ENCODE measurements around the gene ITPR2. TPM values are rescaled to one million over a fixed set of nuclear protein-coding genes. Genes with fewer than 3 reads are reported as not detected.

Gene ITPR2
- total and polyA plus RNA-seq, 2 donors = 8.8 to 34.0 TPM

DNA sequence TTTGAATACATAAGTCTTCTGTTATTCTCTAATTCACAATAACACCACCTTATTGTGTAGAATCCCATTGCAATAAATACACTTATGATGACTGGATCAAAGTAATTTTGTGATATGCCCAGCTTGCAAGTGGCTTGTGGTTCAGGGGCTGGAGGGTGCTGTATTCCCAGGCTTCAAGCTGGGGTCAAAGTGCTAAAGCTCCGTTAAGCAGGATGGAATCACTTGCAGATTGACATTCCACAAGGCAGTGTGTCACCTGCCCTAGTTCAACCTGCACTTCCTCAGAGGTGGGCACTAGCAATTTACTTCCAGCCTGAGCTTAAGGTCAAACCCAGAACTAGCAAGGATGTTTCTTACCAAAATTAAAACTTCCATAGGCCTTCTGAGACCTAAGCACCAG lies 471.0 kb downstream of the ITPR2 start:
- Histone ChIP-seq H3K4me1 (ENCODE audit: control insufficient read depth in 2 of 2, insufficient read depth in 2 of 2, low read length in 2 of 2) (no peaks in the 10 kb centered on the region), H3K9me3 (ENCODE audit: control insufficient read depth in 2 of 2, insufficient read depth in 1 of 2, low read length in 1 of 2) (no peaks in the 10 kb centered on the region), H3K36me3 (ENCODE audit: control insufficient read depth in 2 of 2, insufficient read depth in 2 of 2, low read length in 1 of 2) (peaks cover 5 to 15% of the 10 kb centered on the region in 2 donors), H3K27me3 (ENCODE audit: control insufficient read depth in 2 of 2, insufficient read depth in 1 of 2, low read length in 1 of 2) (no peaks in the 10 kb centered on the region), H3K4me3 (ENCODE audit: low read length in 2 of 2) (no peak overlapping the region), H3K27ac (ENCODE audit: low read depth in 1 of 2, low read length in 1 of 2) (no peak overlapping the region)
- no peak for DNase-seq (ENCODE audit: low read depth in 6 of 9, low spot score in 9 of 9)
- 96% methylated on average over 1 of the region's 1 CpG for WGBS

DNA sequence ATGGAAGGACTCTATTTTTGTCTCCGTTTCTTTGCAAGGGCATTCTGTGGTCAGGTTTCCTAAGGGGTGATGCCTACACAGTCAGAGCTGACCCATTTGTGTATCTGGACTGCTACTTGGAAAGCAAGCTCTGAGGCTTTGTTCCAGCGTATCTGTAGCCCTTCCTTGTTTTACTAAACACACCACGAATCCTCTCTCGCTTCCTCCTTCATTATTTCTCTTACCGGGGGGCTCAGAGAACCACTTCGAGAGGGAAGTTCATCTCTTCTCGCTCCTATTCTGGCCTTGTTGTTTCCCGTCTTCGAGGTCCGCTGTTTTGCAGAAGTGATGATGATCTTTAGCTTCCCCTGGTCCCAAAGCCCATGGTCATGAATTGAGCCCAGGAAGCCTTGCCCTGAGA lies 472.9 kb downstream of the ITPR2 start:
- no peaks in the 10 kb centered on the region for H3K27me3 ChIP-seq (ENCODE audit: control insufficient read depth in 2 of 2, insufficient read depth in 1 of 2, low read length in 1 of 2)
- H3K4me3 ChIP-seq (ENCODE audit: low read length in 2 of 2) = no peak overlapping the region
- H3K36me3 ChIP-seq (ENCODE audit: control insufficient read depth in 2 of 2, insufficient read depth in 2 of 2, low read length in 1 of 2) = peaks cover 8% of the 10 kb centered on the region in 2 donors
- no peaks in the 10 kb centered on the region for H3K4me1 ChIP-seq (ENCODE audit: control insufficient read depth in 2 of 2, insufficient read depth in 2 of 2, low read length in 2 of 2)
- 94% methylated on average over 10 of the region's 10 CpGs for WGBS
- no peak overlapping the region for H3K27ac ChIP-seq (ENCODE audit: low read depth in 1 of 2, low read length in 1 of 2)
- no peaks in the 10 kb centered on the region for H3K9me3 ChIP-seq (ENCODE audit: control insufficient read depth in 2 of 2, insufficient read depth in 1 of 2, low read length in 1 of 2)
- no peak for DNase-seq (ENCODE audit: low read depth in 6 of 9, low spot score in 9 of 9)

DNA sequence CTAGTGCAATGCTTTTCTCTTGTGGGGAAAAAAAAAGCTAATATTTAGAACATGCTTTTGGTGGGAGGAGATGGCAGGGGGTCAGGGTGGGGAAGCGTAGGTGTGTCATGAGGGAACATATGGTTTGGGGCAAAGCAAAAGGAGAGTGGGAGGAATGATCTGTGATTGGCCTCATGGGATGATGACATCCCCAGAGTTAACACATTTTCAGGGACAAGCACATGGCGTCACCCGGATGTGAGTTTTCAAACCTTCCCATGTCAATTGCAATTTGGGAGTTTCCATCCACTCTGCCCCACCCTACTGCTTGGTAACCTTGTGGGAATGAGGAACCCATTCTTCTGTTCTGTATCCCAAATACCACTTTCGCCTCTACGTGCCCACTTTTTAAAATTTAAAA lies 473.4 kb downstream of the ITPR2 start:
- no peak overlapping the region for H3K4me3 ChIP-seq (ENCODE audit: low read length in 2 of 2)
- no peak overlapping the region for H3K27ac ChIP-seq (ENCODE audit: low read depth in 1 of 2, low read length in 1 of 2)
- peaks cover 4 to 8% of the 10 kb centered on the region in 2 donors for H3K36me3 ChIP-seq (ENCODE audit: control insufficient read depth in 2 of 2, insufficient read depth in 2 of 2, low read length in 1 of 2)
- H3K27me3 ChIP-seq (ENCODE audit: control insufficient read depth in 2 of 2, insufficient read depth in 1 of 2, low read length in 1 of 2) = no peaks in the 10 kb centered on the region
- DNase-seq (ENCODE audit: low read depth in 6 of 9, low spot score in 9 of 9) = no peak
- no peaks in the 10 kb centered on the region for H3K4me1 ChIP-seq (ENCODE audit: control insufficient read depth in 2 of 2, insufficient read depth in 2 of 2, low read length in 2 of 2)
- H3K9me3 ChIP-seq (ENCODE audit: control insufficient read depth in 2 of 2, insufficient read depth in 1 of 2, low read length in 1 of 2) = no peaks in the 10 kb centered on the region
- WGBS = 97% methylated on average over 5 of the region's 5 CpGs

GRCh38 chr12:26358651-26359050 lies 474.3 kb downstream of the ITPR2 start:
- no peaks in the 10 kb centered on the region for H3K4me1 ChIP-seq (ENCODE audit: control insufficient read depth in 2 of 2, insufficient read depth in 2 of 2, low read length in 2 of 2)
- no peaks in the 10 kb centered on the region for H3K27me3 ChIP-seq (ENCODE audit: control insufficient read depth in 2 of 2, insufficient read depth in 1 of 2, low read length in 1 of 2)
- H3K4me3 ChIP-seq (ENCODE audit: low read length in 2 of 2) = no peak overlapping the region
- peaks cover 0 to 8% of the 10 kb centered on the region in 2 donors for H3K36me3 ChIP-seq (ENCODE audit: control insufficient read depth in 2 of 2, insufficient read depth in 2 of 2, low read length in 1 of 2)
- no peaks in the 10 kb centered on the region for H3K9me3 ChIP-seq (ENCODE audit: control insufficient read depth in 2 of 2, insufficient read depth in 1 of 2, low read length in 1 of 2)
- H3K27ac ChIP-seq (ENCODE audit: low read depth in 1 of 2, low read length in 1 of 2) = no peak overlapping the region
- no peak for DNase-seq (ENCODE audit: low read depth in 6 of 9, low spot score in 9 of 9)

GRCh38 chr12:26347300-26347699 lies 485.7 kb downstream of the ITPR2 start:
- Histone ChIP-seq H3K9me3 (ENCODE audit: control insufficient read depth in 2 of 2, insufficient read depth in 1 of 2, low read length in 1 of 2) (no peaks in the 10 kb centered on the region), H3K36me3 (ENCODE audit: control insufficient read depth in 2 of 2, insufficient read depth in 2 of 2, low read length in 1 of 2) (peaks cover 1 to 11% of the 10 kb centered on the region in 2 donors), H3K27ac (ENCODE audit: low read depth in 1 of 2, low read length in 1 of 2) (no peak overlapping the region), H3K27me3 (ENCODE audit: control insufficient read depth in 2 of 2, insufficient read depth in 1 of 2, low read length in 1 of 2) (no peaks in the 10 kb centered on the region), H3K4me1 (ENCODE audit: control insufficient read depth in 2 of 2, insufficient read depth in 2 of 2, low read length in 2 of 2) (peaks cover 0 to 15% of the 10 kb centered on the region in 2 donors), H3K4me3 (ENCODE audit: low read length in 2 of 2) (no peak overlapping the region)
- 100% methylated on average over 1 of the region's 1 CpG for WGBS
- DNase-seq (ENCODE audit: low read depth in 6 of 9, low spot score in 9 of 9) = no peak

DNA sequence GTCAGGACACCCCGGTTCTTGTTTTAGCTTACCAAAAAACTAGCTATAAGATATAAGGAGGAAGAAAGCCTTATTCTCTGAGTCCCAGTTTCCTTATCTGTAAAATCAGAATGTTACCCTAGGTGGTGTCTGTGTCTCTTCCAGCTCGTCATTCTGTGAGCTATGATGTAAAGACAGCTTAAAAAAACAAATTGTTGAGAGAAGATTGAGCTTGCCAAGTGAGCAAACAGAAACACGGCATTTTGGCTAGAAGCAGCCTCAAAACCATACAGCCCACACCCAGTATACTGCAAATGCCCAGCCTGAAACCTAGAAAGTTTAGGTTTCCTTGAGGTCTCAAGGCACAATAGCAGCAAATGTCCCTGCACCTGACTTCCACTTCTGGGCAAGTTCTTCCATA lies 486.3 kb downstream of the ITPR2 start:
- Histone ChIP-seq H3K4me1 (ENCODE audit: control insufficient read depth in 2 of 2, insufficient read depth in 2 of 2, low read length in 2 of 2) (peaks cover 0 to 18% of the 10 kb centered on the region in 2 donors), H3K36me3 (ENCODE audit: control insufficient read depth in 2 of 2, insufficient read depth in 2 of 2, low read length in 1 of 2) (peaks cover 0 to 11% of the 10 kb centered on the region in 2 donors), H3K9me3 (ENCODE audit: control insufficient read depth in 2 of 2, insufficient read depth in 1 of 2, low read length in 1 of 2) (no peaks in the 10 kb centered on the region), H3K27ac (ENCODE audit: low read depth in 1 of 2, low read length in 1 of 2) (peak overlapping the region in 1 of 2 donors; percentile 7), H3K27me3 (ENCODE audit: control insufficient read depth in 2 of 2, insufficient read depth in 1 of 2, low read length in 1 of 2) (no peaks in the 10 kb centered on the region), H3K4me3 (ENCODE audit: low read length in 2 of 2) (no peak overlapping the region)
- 62% methylated on average over 3 of the region's 3 CpGs for WGBS
- DNase-seq (ENCODE audit: low read depth in 6 of 9, low spot score in 9 of 9) = peak in 7 of 9 donors; percentile 25 to 76 (median 43)

DNA sequence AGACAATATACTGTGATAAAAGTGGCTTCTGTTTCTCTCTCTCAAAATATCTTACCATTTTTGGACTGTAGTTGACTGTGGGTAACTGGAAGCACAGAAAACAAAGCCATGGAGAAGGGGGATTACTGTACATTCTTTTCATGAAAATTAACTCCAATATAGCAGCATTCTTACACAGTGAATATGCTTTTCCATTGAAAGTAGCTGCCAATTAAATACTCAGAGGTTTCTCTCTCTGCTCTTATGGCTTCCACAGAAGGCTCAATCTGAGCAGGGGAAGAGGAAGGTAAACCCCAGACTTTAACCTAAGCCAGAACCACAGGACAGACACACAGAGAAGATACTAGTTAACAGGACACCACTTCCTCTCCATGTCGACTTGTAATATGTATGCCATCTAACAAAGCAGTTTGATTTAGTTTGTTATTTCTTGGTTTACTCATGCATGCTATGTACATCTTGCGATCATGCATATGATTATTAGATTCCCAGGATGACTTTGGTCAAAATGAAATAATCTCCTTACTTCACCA lies 487.5 kb downstream of the ITPR2 start:
- WGBS = 53% methylated on average over 2 of the region's 2 CpGs
- Histone ChIP-seq H3K9me3 (ENCODE audit: control insufficient read depth in 2 of 2, insufficient read depth in 1 of 2, low read length in 1 of 2) (no peaks in the 10 kb centered on the region), H3K36me3 (ENCODE audit: control insufficient read depth in 2 of 2, insufficient read depth in 2 of 2, low read length in 1 of 2) (peaks cover under 1 to 14% of the 10 kb centered on the region in 2 donors), H3K4me1 (ENCODE audit: control insufficient read depth in 2 of 2, insufficient read depth in 2 of 2, low read length in 2 of 2) (peaks cover 0 to 27% of the 10 kb centered on the region in 2 donors), H3K27me3 (ENCODE audit: control insufficient read depth in 2 of 2, insufficient read depth in 1 of 2, low read length in 1 of 2) (no peaks in the 10 kb centered on the region), H3K27ac (ENCODE audit: low read depth in 1 of 2, low read length in 1 of 2) (no peak overlapping the region), H3K4me3 (ENCODE audit: low read length in 2 of 2) (no peak overlapping the region)
- DNase-seq (ENCODE audit: low read depth in 6 of 9, low spot score in 9 of 9) = peak in 3 of 9 donors; percentile 11 to 63 (median 30)

DNA sequence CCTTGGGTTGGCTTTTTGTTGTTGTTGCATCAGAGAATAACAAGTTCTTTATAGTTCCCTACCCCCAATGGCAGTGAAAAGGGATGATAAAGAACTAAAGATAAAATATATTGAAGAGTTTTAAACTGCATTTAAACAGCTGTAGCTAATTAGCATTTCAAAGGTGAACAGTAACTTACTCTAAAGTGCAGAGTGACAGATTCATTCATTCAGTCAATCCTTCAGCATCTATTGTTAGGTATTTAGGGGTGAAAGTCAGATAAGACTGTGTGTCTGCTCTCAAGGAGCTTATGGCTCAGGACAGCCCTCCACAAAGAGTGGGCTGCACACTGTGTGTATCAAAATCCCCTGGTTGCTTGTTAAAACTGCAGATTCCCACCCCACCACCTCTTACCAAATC lies 491.5 kb downstream of the ITPR2 start:
- H3K4me3 ChIP-seq (ENCODE audit: low read length in 2 of 2) = no peak overlapping the region
- H3K9me3 ChIP-seq (ENCODE audit: control insufficient read depth in 2 of 2, insufficient read depth in 1 of 2, low read length in 1 of 2) = no peaks in the 10 kb centered on the region
- H3K27ac ChIP-seq (ENCODE audit: low read depth in 1 of 2, low read length in 1 of 2) = no peak overlapping the region
- peaks cover 15 to 29% of the 10 kb centered on the region in 2 donors for H3K36me3 ChIP-seq (ENCODE audit: control insufficient read depth in 2 of 2, insufficient read depth in 2 of 2, low read length in 1 of 2)
- DNase-seq (ENCODE audit: low read depth in 6 of 9, low spot score in 9 of 9) = no peak
- no peaks in the 10 kb centered on the region for H3K27me3 ChIP-seq (ENCODE audit: control insufficient read depth in 2 of 2, insufficient read depth in 1 of 2, low read length in 1 of 2)
- peaks cover 0 to 32% of the 10 kb centered on the region in 2 donors for H3K4me1 ChIP-seq (ENCODE audit: control insufficient read depth in 2 of 2, insufficient read depth in 2 of 2, low read length in 2 of 2)

GRCh38 chr12:26340649-26341048 lies 492.3 kb downstream of the ITPR2 start:
- H3K27me3 ChIP-seq (ENCODE audit: control insufficient read depth in 2 of 2, insufficient read depth in 1 of 2, low read length in 1 of 2) = no peaks in the 10 kb centered on the region
- H3K4me3 ChIP-seq (ENCODE audit: low read length in 2 of 2) = no peak overlapping the region
- no peak overlapping the region for H3K27ac ChIP-seq (ENCODE audit: low read depth in 1 of 2, low read length in 1 of 2)
- peaks cover 15 to 35% of the 10 kb centered on the region in 2 donors for H3K36me3 ChIP-seq (ENCODE audit: control insufficient read depth in 2 of 2, insufficient read depth in 2 of 2, low read length in 1 of 2)
- 10% methylated on average over 1 of the region's 1 CpG for WGBS
- DNase-seq (ENCODE audit: low read depth in 6 of 9, low spot score in 9 of 9) = peak in 4 of 9 donors; percentile 14 to 55 (median 21)
- H3K4me1 ChIP-seq (ENCODE audit: control insufficient read depth in 2 of 2, insufficient read depth in 2 of 2, low read length in 2 of 2) = peaks cover 0 to 27% of the 10 kb centered on the region in 2 donors
- no peaks in the 10 kb centered on the region for H3K9me3 ChIP-seq (ENCODE audit: control insufficient read depth in 2 of 2, insufficient read depth in 1 of 2, low read length in 1 of 2)

Measured in thymus (tissue), 11 donors.